KOPT-K1 (cell line): Measurements from ENCODE around the gene CCDC148.
A peak's percentile ranks its signal among the peaks of the same experiment; 100 is the strongest.

Source experiments
- H3K27ac ChIP-seq: fragments of 200-600 bp; sonication (generic); 2 replicates; pipeline ENCODE4 v1.5.1; 2016; ENCODE audit warnings: antibody characterized with exemption, mild to moderate bottlenecking, low read depth, low read length; ENCODE audit not compliant: poor library complexity, severe bottlenecking
- H3K36me3 ChIP-seq: fragments of 200-600 bp; sonication (generic); 2 replicates; pipeline ENCODE4 v1.5.1; 2017; ENCODE audit warnings: antibody characterized with exemption, mild to moderate bottlenecking, low read length, moderate library complexity; ENCODE audit not compliant: insufficient read depth
- H3K9me3 ChIP-seq: fragments of 200-600 bp; sonication (generic); 2 replicates; pipeline ENCODE4 v1.5.1; 2017; ENCODE audit warnings: antibody characterized with exemption, low read length, mild to moderate bottlenecking; ENCODE audit not compliant: insufficient read depth, poor library complexity, severe bottlenecking

Gene CCDC148

DNA sequence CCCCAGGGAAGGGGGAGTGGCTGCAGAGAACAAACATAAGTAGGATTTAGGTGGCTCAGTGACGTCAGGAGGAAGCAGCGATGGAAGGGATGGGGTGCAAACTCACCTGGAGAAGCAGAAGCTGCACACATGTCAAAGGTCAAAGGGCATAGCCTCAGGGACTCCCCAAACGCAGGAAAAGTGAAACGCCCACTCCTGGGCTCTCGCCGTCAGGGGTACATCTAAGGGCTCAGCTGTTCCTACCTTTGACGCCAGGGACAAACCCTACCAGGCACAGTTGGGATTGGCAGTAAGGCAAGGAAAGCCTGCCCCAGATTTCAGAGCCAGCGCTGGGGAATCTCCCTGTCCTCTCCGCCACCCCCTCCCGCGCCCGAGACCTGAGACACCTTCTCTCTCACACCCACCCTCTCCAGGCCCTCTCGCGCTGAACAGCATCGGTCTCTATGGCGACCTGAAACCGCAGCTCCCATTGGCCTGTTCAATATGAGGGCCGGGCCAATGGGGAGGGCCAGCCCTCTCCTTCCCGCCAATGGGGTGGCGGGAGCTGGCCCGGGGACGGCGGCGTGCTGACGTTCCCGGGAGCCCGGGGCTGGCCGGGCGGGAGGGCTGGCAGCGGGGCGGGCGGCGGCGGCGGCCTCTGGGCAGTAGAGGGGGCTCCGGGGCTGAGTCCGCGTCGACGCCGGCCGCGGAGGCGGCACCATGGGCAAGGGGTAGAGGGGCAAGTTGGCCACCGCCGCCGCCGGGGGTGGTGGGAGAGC is at the start of gene CCDC148, which contains the start of gene PKP4:
Gene CCDC148 (minus strand): TSS at position 445 of the 758 bp plus-strand sequence. CDS start 314 bp downstream, at position 131.
Gene PKP4 (plus strand): TSS at position 644 of the 758 bp plus-strand sequence. CDS start 76,233 bp downstream, outside the sequence.
- Histone ChIP-seq H3K27ac (peak within 1 kb of the TSS; percentile 43), H3K36me3 (no peaks in the 10 kb centered on the region), H3K9me3 (no peaks in the 10 kb centered on the region)

DNA sequence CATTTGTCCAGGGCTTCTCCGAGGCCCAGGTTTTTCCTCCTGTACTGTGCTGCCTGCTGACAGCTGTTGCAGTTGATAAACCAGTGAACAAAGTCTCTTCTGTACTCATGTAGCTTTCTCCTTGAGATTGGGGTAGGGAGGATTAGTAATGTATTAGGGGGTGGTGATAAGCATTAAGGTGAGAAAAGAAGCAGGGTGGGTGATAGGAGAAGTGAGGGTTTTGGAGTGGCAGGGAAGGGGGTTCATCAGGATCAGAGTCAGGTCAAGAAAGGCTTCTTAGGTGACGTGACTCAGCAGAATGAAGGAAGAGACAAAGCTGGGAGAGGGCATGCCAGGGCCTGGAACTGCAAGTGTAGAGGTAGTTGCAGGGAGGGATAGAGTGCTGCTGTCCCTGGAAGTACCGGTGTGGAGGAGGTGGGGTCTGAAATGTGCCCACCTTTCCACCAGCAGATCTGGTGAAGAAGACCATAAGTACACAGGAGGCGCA is 48.9 kb upstream of the CCDC148 start:
- Histone ChIP-seq H3K27ac (no peak overlapping the region), H3K36me3 (no peaks in the 10 kb centered on the region), H3K9me3 (no peaks in the 10 kb centered on the region)

GRCh38 chr2:158504088-158504487 is 47.5 kb upstream of the CCDC148 start:
- H3K36me3 ChIP-seq = no peaks in the 10 kb centered on the region
- no peak overlapping the region for H3K27ac ChIP-seq
- no peaks in the 10 kb centered on the region for H3K9me3 ChIP-seq

DNA sequence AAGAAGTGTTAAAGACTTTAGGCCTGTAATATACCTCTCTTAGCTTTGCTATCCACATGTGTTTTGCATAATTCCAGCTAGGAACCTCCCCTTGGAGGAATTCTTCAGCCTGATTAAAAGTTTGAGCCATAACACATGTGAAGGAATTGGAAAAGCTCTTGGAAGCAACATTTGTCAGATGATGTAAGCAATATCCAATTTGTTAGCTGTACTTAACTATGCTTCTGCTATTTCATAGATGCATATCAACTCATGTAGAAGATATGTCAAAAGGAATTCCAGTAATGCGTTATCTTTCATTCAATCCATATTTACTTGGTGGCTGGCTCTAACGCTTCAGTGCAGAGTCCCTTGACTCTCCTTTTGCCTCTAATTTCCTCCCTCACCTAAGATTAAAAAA is 46.4 kb upstream of the CCDC148 start:
- no peaks in the 10 kb centered on the region for H3K9me3 ChIP-seq
- no peaks in the 10 kb centered on the region for H3K36me3 ChIP-seq
- H3K27ac ChIP-seq = no peak overlapping the region

- H3K27ac ChIP-seq = no peak overlapping the region
- H3K9me3 ChIP-seq = no peaks in the 10 kb centered on the region
- no peaks in the 10 kb centered on the region for H3K36me3 ChIP-seq
Measured at GRCh38 chr2:158501301-158501700, 44.7 kb upstream of the CCDC148 start.

DNA sequence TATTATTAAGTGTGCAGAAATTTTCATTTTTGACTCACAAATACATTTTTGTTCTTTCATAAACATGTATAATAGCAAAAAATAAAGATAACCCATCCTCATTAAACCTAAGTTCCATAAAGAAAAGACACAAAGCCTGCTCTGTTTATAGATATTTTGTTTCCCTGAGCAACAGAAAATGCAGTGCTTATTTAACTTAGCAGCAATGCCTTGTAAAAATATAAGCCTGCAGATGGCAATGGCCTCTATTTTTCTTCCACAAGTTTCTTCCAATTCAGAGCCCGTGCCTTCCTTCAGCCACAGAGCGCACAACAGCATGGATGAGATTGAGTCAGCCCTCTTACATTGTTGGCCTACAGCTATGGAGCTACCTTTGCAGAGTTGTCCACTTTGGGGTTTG is 43.8 kb upstream of the CCDC148 start:
- Histone ChIP-seq H3K9me3 (no peaks in the 10 kb centered on the region), H3K36me3 (no peaks in the 10 kb centered on the region), H3K27ac (no peak overlapping the region)

DNA sequence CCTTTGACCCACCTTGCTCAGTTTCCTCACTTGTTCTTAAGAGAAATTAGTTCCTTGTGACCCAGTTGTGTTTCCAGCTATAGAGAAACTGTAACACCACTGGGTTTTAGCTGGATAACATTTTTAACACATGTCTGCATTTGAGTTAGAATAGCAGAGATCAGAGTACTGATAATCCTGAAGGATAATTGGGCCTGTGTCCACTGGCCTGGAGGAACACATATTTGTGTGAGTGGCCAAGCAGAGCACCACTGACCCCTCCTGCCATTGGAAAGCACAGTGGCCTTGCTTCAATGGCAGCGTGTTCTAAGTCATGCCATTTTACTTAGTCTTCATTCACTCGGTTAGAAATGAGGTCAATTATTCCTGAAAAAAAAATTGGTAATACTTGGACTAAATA is 42.8 kb upstream of the CCDC148 start:
- Histone ChIP-seq H3K27ac (no peak overlapping the region), H3K36me3 (no peaks in the 10 kb centered on the region), H3K9me3 (no peaks in the 10 kb centered on the region)

DNA sequence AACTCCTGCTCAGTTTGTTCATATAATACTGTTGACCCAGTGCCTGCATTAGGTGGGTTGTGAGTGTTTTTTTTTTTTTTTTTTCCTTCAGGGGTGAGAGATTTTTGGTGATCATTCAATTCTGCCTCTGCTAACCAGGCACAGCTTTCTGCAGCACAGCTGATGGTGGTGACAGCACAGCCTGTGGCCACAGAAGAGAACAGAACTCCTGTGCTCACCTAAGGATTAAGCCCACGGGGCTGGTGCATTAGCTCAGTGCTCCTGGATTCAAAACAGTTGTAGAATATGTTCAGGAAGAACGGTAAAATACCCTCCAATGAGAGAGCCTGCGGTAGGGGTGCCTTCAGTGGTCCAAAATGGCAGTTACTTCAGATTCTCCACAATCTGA is 42.2 kb upstream of the CCDC148 start:
- H3K9me3 ChIP-seq = no peaks in the 10 kb centered on the region
- no peaks in the 10 kb centered on the region for H3K36me3 ChIP-seq
- no peak overlapping the region for H3K27ac ChIP-seq

GRCh38 chr2:158498043-158498748 is 41.6 kb upstream of the CCDC148 start:
- Histone ChIP-seq H3K36me3 (no peaks in the 10 kb centered on the region), H3K9me3 (no peaks in the 10 kb centered on the region), H3K27ac (no peak overlapping the region)

- no peaks in the 10 kb centered on the region for H3K36me3 ChIP-seq
- H3K27ac ChIP-seq = no peak overlapping the region
Measured at GRCh38 chr2:158497486-158497885, 40.9 kb upstream of the CCDC148 start.

DNA sequence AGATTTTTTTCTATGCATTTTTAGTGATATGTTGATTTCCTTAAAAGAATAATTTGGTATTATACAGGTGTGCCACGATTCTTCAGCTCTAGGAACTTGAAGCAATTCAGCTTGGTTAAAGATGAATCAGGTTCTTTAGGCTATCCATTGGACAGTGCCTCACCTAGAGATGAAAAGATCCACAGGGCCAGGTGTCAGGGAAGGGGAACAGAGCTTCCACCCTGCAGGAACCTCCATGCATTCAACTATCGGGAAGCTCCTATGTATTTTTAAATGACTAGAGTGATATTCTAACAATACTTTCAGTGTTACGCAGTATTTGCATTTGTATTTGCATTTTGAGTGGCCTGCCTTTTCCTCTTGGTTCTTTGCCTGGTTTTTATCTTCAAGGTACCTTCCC is 40.4 kb upstream of the CCDC148 start:
- Histone ChIP-seq H3K9me3 (no peaks in the 10 kb centered on the region), H3K36me3 (no peaks in the 10 kb centered on the region), H3K27ac (no peak overlapping the region)

More at GRCh38 chr2:158497486-158497885, 40.9 kb upstream of the CCDC148 start:
- H3K9me3 ChIP-seq = no peaks in the 10 kb centered on the region

DNA sequence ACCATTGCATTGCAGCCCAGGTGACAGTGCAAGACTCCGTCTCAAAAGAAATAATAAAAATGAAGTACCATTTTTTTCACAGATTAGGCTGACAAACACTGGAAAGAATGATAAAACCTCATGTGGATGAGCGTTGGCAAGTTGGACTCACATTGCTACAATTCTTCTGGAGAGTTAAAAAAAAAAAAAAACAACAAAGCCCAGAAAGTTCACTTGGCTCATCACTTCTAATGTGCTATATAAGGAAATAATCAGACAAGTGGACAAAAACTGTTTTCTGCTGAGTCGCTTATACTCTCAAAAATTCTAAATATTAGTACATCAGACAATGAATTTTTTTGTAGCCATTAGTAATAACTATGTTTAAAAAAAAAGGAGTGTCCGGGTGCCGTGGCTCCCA is 38.6 kb upstream of the CCDC148 start:
- H3K36me3 ChIP-seq = no peaks in the 10 kb centered on the region
- H3K9me3 ChIP-seq = no peaks in the 10 kb centered on the region
- no peak overlapping the region for H3K27ac ChIP-seq

- no peaks in the 10 kb centered on the region for H3K9me3 ChIP-seq
- H3K27ac ChIP-seq = no peak overlapping the region
- no peaks in the 10 kb centered on the region for H3K36me3 ChIP-seq
Measured at GRCh38 chr2:158493458-158493857, 36.9 kb upstream of the CCDC148 start.

DNA sequence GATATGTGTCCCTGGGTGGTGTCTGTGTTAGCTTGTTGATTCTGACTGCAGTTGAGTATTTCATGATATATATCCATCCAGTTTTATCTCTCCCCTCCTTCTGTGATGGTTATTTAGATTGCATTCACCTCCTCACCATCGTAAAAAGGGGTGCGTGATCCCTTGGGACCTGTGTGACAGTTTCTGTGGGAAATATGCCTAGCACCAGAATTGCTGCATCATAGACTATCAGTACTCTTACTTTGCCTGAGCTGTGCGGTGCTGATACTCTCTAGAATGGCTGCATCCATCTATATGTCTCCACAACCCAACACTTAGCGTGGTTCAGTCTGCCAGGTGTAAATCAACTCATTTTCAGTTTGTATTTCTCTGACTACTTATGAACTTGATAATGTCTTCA is 34.5 kb upstream of the CCDC148 start:
- Histone ChIP-seq H3K27ac (no peak overlapping the region), H3K9me3 (no peaks in the 10 kb centered on the region), H3K36me3 (no peaks in the 10 kb centered on the region)

DNA sequence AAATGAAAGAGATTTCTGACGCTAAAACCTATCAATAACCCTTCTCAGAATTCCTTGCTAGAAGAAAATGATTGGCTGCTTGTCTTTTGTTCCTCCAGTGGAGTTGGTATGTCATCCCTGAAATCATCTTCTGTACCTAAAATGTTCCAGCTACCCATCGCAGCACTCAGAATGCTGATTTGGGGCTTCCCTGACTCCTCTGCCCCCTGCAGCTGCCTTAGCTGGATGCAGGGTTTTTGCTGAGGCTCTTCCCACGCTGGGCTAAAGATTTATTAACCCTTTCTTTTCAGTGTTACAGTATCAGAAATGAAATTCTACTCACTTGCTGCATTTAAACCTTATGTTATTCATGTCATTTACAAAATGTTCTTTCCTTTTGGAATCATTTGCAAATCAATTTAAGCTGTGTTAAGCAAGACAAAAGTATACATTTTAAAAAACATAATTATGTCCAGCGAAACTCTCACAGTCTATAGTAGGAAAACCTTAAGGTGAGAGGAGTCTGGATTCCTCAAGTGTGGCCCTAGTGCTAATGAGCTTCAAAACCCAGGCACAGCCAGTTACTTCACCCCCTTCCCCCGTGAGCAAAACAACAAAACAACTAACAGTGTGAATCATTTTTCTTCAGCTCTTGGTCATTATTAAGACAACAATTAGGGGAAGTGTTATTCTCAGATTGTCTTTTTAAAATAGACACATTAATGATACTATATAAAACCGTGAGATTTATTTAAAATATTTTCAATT is 33.0 kb upstream of the CCDC148 start:
- Histone ChIP-seq H3K36me3 (no peaks in the 10 kb centered on the region), H3K27ac (no peak overlapping the region), H3K9me3 (no peaks in the 10 kb centered on the region)
